Left kidney (tissue), 8 donors: ENCODE results near the gene NTN4. TPM values are rescaled to one million over a fixed set of nuclear protein-coding genes. Genes with fewer than 3 reads are reported as not detected.
"Not testable (repeated sequence)": the region's sequence is repeated elsewhere in the genome, so short reads cannot be mapped to it uniquely, and the experiment has no call there.

Experiments
- DNase-seq: peaks from one replicate; pipeline ENCODE4 v3.0.0-alpha.2; 2013
- long read RNA-seq, 8 donors: transcript quantifications; one replicate each; lab custom pipeline, GENCODE V29; 2026
- polyA plus RNA-seq: library from polyadenylated mRNA; unstranded; fragments of 120-200 nt; gene quantifications from one replicate; pipeline ENCODE4 v1.2.1, GENCODE V29; 2013; ENCODE audit not compliant: insufficient read length

The NTN4 gene
- 99.8 TPM for polyA plus RNA-seq
- long read RNA-seq, donor 1, transcript NTN4-201 (10 exons, 3,615 nt) = major isoform, 17 of 25 reads
- long read RNA-seq, donor 1, partial matches to known transcripts = 7 of 25 reads
- long read RNA-seq, donor 1, other reads (novel, unspliced or antisense) = 0 of 25 reads
- long read RNA-seq, donor 2, transcript NTN4-201 (10 exons, 3,615 nt) = major isoform, 14 of 14 reads
- long read RNA-seq, donor 2, partial matches to known transcripts = 0 of 14 reads
- long read RNA-seq, donor 2, other reads (novel, unspliced or antisense) = 0 of 14 reads
- long read RNA-seq, donor 3, transcript NTN4-201 (10 exons, 3,615 nt) = major isoform, 6 of 15 reads
- long read RNA-seq, donor 3, partial matches to known transcripts = 8 of 15 reads
- long read RNA-seq, donor 3, other reads (novel, unspliced or antisense) = 0 of 15 reads
- long read RNA-seq, donor 4 = 0 reads
- long read RNA-seq, donor 5, transcript NTN4-201 (10 exons, 3,615 nt) = major isoform, 16 of 27 reads
- long read RNA-seq, donor 5, partial matches to known transcripts = 11 of 27 reads
- long read RNA-seq, donor 5, other reads (novel, unspliced or antisense) = 0 of 27 reads
- long read RNA-seq, donor 6, transcript NTN4-201 (10 exons, 3,615 nt) = major isoform, 12 of 18 reads
- long read RNA-seq, donor 6, partial matches to known transcripts = 5 of 18 reads
- long read RNA-seq, donor 6, other reads (novel, unspliced or antisense) = 0 of 18 reads
- long read RNA-seq, donor 7, transcript NTN4-201 (10 exons, 3,615 nt) = major isoform, 29 of 38 reads
- long read RNA-seq, donor 7, partial matches to known transcripts = 9 of 38 reads
- long read RNA-seq, donor 7, other reads (novel, unspliced or antisense) = 0 of 38 reads
- long read RNA-seq, donor 8, transcript NTN4-201 (10 exons, 3,615 nt) = major isoform, 11 of 18 reads
- long read RNA-seq, donor 8, partial matches to known transcripts = 6 of 18 reads
- long read RNA-seq, donor 8, other reads (novel, unspliced or antisense) = 0 of 18 reads

DNA sequence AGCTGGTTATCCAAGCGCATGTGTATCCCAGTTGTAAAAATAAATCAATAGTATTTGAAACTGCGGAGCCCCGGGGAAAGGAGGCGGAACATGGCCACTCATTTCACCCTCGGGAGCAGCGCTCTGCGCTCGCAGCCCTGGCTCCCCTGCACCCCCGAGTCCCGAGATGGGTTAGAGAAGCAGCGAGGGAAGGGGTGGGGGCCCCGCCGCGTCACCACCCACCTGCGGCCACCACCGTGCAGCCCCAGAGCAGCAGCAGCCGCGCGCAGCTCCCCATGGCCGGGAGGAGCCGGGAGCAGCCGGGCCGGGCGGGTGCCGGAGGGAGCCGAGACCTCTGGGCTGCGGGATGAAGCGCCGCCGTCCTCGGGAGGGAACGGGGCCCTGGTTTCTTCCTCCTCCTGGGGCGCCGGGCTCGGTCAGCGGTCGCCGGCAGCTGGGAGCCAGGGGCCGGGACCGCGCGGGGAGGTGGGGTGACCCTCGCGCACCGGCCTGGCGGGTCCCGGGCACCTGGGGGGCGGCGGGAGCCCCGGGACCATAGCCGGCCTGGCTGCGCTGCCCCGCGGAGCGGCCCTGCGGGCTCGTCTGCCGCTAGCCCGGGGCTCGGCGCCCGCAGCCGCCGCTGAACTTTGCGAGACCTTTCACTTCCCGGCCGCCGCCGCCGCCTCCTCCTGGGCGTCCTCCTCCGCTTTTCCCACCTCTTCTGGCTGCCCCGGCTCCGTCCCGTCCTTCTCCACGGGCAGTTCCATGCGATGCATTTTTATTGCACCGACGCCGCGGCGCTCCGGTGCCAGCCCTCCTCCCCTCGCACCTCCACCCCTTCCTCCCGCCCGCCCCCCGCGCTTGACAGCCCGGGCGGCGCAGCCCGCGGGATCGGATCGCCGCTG is at the start of gene NTN4:
Gene NTN4, minus strand, starts transcription at position 732 of the 884 bp plus-strand sequence. Its CDS starts 455 bp downstream, at position 277.
- DNase-seq = no peak

DNA sequence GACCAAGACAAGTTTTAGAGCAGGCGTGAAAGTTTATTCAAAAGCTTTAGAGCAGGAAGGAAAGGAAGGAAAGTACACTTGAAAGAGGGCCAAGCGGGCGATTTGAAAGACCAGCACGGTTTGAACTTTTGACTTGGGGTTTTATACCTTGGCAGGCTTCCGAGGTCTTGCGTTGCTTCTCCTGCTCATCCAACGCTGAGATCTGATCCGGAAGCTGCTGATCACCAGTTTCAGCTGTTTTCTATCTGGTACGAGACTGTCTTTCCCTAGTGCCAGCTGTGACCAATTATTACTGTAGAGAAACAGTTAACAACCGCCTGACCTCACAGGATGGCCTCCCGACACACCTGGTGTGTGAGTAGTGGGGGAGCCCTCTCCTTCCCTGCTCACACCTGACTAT is 47.6 kb upstream of the NTN4 start:
- DNase-seq = no peak

GRCh38 chr12:95837240-95838038 is 46.9 kb upstream of the NTN4 start:
- DNase-seq = no peak

DNA sequence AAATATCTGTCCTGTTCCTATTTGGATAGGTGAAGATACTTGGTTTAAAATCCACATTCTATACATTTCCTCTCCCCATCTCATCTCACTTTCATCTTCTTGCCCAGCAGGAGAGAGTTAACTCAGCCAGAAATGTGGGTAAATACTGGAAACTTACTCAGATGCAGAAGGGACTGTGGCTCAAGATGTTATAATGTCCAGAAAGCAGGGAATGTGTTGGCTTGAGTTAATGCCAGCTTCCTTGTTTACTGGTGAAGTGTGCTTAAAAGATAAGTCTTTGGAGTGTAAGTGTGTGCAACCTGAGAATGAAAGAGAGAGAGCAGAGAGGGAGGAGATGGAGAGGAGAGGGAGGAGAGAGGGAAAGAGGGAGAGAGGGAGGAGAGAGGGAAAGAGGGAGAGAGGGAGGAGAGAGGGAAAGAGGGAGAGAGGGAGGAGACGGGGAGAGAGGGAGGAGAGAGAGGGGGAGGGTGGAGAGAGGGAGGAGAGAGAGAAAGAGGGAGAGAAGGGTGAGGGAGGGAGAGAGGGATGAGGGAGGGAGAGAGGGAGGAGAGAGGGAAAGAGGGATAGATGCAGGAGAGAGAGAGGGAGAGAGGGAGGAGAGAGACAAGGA is 46.2 kb upstream of the NTN4 start:
- DNase-seq = no peak

GRCh38 chr12:95836185-95836609 is 45.6 kb upstream of the NTN4 start:
- DNase-seq = no peak

DNA sequence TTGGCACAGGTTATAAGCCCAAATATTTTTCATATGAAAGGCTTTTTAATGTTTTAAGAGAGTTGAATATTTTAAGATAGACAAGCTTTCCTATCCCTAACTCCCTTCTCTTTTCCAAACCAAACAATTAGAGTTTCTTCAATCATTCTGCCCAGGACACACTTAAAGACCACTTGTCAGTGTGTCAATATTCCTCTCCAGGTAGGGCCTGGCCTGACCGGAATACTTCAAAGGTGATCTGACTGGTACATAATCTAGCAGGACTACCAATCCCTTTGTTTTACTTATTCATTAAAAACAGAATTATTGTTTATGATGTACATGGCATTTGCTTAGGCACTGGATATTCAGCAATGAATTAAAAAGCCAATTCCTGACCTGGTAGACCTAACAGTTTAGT is 44.0 kb upstream of the NTN4 start:
- no peak for DNase-seq

DNA sequence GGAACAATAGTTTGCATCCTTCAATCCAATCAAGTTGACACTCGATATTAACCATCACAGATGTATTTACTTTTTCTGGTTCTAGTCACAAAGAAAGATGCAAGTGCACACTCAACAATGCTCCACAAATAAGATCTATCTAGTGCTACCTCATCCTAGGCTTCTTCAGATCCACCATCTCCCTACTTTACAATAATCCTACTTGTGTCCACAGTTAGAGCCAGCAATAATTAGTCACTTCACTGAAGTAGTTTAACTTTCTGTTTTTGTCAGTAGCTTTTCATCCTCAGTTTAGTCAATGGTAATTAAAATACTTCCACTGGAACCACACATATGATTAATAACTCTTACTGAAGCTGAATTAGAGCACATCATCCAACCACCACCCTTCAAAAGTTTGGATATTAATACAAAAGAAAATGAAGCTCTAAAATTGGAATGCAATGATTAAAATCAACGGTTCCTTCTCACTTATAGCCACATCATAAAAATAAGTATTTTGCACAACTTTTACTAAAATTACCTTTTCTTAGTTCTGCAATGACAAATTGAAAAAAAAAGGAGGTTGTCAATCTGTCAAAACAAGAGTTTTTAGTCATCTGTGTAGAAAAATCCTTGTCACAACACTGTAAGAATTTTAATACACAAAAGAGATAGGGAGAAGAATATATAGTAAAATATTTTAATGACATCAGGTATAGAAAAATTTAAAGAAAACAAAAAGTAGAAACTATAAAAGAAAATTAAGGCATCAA is 39.9 kb upstream of the NTN4 start:
- DNase-seq = no peak

DNA sequence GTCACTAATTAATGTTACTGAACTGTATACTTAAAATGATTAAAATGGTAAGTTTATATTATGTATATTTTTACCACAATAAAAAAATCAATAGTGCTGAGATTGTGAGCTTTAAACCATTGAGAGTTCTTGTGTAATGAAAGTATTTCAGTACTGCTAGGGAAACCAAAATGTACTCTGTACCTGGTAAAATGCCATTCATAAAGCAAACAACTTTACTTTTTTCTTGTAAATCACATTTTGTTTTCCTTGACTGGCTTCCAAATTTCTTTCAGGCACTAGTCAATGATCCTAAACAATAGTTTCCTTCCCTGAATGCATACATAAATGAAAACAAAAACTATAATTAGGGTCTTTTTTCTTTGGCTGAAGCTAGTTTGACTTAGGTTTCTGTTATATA is 38.8 kb upstream of the NTN4 start:
- no peak for DNase-seq

DNA sequence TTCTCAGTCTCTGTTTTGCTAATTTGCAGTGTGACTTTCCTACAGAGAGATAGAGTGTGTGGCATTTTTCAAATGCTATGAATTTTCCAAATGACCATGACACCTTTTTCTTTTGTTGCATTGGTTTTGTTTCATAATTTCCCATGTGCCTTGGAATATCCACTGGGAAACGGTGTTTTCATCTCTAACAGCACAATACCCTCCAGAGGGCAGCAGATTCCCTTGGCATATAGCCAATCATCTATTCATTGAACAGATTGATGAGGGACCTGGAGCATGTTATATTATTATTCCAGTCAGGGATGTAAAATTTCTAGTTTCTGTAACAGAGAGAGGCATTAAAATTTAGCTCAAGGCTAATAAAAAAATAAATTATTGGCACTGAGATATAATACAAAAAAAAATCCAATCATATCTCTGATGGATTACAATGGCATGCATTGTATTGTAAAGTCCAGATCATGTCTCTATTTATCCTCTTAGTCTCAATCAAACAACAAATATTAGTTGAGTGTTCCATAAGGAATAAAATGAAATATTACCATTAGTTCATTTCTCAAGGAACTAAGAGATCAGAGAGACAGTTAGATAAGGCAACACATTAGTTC is 29.6 kb upstream of the NTN4 start:
- DNase-seq = no peak

DNA sequence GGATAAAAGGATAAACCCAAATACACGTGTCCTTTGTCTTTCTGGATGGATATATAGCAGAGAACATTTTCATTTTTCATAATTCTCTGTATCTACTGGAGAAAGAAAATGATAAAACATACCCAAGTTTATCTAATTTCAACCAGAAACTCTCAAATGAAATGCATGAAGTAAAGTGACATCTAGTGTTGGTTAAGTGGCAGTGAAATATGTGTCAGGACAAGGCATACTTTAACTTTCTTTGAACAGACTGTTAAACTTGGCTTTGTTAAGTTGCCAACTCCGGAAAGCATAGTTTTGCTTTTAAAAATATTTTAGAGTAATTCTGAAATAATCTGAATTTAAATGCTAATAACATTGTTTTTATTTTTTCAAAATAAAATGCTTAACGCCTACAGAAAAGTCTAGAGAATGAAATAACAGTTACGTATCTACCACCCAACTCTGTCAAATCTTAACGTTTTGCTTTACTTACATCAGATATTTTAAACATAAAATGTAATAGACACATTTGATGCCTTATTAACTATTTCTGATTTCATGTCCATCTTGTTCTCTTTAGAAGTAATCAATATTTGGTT is 25.2 kb upstream of the NTN4 start:
- DNase-seq = no peak

DNA sequence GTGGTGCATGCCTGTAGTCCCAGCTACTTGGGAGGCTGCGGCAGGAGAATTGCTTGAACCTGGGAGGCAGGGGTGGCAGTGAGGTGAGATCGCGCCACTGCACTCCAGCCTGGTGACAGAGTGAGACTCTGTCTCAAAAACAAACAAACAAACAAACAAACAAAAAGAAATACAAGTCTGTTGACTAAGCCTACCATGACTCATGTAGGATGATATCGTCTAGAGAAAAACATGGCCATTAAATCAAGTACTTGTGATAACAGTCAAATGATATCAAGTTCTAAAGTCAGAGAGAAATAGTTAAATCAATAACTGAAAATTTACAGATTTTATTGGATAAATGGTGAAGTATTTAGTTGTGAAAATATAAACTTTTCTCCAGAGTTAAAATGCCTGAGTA is 21.6 kb upstream of the NTN4 start:
- DNase-seq = not testable (repeated sequence)

DNA sequence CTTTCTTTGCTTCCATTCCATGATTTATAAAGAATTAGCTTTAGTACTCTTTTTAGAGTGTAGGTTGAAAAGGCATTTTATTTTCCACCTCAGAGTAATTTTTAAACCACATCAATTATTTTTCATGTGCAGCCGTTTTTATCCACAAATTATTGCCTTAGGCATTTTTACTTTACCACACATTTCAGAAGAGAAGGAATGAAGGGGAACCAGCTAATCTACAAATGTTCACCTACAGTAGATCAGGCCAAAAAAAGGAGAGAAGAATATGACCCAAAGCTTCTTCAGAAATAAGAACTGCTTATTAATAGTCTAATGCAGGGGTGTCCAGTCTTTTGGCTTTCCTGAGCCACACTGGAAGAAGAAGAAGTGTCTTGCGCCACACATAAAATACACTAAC is 19.8 kb upstream of the NTN4 start:
- DNase-seq = no peak

DNA sequence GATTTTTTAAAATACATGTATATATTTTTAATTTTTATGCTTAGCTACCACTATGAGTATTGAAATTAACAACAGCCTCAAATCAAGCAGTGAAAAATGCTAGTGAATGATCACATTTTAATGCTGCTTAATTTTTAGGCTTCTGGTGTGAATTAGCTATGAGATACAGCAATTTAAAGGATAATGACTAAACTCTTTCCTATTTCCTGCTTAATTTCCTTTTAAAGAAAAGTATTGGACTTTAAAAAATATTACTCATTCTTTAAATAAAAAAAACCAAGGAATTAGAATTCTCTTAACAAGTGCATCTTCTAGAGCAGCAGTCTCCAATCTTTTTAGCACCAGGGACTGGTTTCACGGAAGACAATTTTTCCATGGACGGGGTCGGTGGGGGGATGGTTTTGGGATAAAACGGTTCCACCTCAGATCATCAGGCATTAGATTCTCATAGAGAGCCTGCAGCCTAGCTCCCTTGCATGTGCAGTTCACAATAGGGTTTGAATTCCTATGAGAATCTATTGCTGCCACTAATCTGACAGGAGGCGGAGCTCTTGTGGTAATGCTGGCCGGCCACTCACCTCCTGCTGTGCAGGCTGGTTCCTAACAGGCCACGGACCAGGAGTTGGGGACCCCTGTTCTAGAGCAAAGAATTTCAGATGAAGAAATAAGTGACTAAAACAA is 18.6 kb upstream of the NTN4 start:
- DNase-seq = no peak

DNA sequence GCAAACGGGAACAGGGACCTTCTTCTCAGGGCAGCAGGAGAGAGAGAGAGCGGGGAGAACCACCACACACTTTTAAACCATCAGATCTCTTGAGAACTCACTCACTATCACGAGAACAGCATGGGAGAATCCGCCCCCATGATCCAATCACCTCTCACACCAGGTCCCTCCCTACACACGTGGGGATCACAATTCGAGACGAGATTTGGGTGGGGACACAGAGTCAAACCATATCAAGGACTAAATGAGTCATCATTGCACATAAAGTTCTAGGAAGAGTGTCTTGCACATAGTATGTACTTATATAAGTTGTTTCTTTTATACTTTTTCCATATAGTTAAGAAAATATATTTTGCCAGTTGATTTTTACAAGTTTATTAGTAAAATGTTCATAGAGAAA is 17.6 kb upstream of the NTN4 start:
- DNase-seq = no peak

DNA sequence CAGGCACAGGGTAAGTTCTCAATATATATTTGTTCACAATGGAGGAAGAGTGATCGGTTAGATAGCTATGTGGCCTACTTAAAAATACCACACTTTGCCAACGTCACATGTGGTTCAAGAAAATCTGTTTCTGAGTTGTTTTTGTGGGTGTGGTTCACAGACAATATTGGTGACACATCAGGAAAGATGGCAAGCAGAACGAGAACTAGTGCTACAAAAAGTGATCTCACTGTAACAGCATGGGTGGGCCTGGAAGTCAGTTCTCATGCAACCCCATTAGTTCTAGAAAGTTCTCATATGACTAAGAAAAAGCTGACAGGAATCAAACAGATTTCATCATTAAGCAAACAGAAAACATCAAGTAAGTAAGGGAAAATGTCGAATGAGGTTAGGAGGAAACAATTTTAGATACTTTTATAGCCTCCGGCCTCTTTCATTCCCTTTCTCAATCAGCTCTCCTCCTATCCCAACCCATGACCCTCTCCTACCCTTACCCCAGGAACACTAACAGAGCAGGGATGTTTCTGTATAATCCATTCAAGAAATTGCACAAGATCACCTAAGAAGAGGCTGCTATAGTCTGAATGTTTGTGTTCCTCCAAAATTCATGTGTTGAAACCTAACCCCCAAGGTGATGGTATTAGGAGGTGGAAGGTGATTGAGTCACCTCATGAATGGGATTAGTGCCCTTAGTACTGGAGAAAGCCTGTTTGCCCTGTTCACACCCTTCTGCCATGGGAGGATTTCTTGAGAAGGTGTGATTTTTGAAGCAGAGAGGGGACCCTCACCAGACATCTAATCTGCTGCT is 15.5 kb upstream of the NTN4 start:
- DNase-seq = no peak

DNA sequence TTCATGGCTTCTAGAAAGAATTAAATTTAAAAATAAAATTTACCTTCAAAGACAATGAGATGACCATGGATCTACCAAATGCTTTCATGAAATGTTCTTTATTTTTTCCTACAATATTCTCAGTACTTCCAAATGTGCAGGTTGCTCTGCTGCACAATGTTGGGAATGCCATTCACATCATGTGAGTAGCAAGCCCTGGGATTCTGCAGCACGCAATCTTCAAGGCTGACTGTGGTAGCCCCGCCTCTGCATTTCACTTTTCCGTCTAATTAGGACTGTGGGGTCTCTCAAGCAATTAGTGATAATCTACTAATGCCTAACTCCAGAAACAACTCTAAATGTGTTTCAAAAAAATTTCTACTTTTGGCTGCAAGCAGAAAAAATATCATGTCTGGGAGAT is 13.7 kb upstream of the NTN4 start:
- no peak for DNase-seq

DNA sequence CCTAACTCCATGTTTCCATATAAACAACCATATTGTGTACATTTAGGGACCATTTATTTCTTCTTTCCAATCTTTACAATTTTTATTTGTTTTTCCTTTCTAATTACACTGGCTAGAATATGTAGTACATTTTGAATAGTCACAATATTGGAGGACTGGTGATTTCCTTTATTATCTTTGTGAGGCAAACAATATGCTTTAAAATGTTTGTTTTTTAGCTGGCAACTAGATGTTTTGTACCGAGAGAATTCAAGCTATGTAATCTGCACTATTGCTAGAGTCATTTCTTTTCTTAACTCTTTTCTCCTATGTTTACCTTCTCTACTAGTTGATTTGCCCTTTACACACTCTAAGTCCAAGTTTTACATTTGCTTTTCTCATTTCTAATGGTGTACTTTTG is 13.3 kb upstream of the NTN4 start:
- no peak for DNase-seq
